GM12874 (cell line): ENCODE measurements around the gene SLAMF6.

Experiments used
- CTCF ChIP-seq: IDR thresholded peaks from 2 replicates; pipeline ENCODE4 v1.5.1; 2011; ENCODE audit warnings: low read depth, mild to moderate bottlenecking, control low read depth, low read length, moderate library complexity; ENCODE audit not compliant: insufficient read depth

Gene SLAMF6

GRCh38 chr1:160467576-160467975 is 55.5 kb downstream of the SLAMF6 start:
- TF ChIP-seq CTCF = no peak

GRCh38 chr1:160466961-160467360 is 56.1 kb downstream of the SLAMF6 start:
- no peak for TF ChIP-seq CTCF

- no peak for TF ChIP-seq CTCF
These were observed 57.9 kb downstream of the SLAMF6 start for GRCh38 chr1:160465123-160465522.

GRCh38 chr1:160460683-160461287 is 62.3 kb downstream of the SLAMF6 start:
- no peak for TF ChIP-seq CTCF

GRCh38 chr1:160460214-160460642 is 62.8 kb downstream of the SLAMF6 start:
- no peak for TF ChIP-seq CTCF

GRCh38 chr1:160459687-160460086 is 63.4 kb downstream of the SLAMF6 start:
- TF ChIP-seq CTCF = no peak

- TF ChIP-seq CTCF = no peak
These were observed 64.0 kb downstream of the SLAMF6 start for GRCh38 chr1:160459056-160459455.
